Dedifferentiated amniotic fluid mesenchymal stem cell (primary cell): Measurements from ENCODE around the gene PLA2G4D.

Experiments used
- DNase-seq: peaks from one replicate; pipeline ENCODE4 v3.0.0-alpha.2; 2016; ENCODE audit errors: extremely low spot score

Gene PLA2G4D, protein sequence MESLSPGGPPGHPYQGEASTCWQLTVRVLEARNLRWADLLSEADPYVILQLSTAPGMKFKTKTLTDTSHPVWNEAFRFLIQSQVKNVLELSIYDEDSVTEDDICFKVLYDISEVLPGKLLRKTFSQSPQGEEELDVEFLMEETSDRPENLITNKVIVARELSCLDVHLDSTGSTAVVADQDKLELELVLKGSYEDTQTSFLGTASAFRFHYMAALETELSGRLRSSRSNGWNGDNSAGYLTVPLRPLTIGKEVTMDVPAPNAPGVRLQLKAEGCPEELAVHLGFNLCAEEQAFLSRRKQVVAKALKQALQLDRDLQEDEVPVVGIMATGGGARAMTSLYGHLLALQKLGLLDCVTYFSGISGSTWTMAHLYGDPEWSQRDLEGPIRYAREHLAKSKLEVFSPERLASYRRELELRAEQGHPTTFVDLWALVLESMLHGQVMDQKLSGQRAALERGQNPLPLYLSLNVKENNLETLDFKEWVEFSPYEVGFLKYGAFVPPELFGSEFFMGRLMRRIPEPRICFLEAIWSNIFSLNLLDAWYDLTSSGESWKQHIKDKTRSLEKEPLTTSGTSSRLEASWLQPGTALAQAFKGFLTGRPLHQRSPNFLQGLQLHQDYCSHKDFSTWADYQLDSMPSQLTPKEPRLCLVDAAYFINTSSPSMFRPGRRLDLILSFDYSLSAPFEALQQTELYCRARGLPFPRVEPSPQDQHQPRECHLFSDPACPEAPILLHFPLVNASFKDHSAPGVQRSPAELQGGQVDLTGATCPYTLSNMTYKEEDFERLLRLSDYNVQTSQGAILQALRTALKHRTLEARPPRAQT

DNA sequence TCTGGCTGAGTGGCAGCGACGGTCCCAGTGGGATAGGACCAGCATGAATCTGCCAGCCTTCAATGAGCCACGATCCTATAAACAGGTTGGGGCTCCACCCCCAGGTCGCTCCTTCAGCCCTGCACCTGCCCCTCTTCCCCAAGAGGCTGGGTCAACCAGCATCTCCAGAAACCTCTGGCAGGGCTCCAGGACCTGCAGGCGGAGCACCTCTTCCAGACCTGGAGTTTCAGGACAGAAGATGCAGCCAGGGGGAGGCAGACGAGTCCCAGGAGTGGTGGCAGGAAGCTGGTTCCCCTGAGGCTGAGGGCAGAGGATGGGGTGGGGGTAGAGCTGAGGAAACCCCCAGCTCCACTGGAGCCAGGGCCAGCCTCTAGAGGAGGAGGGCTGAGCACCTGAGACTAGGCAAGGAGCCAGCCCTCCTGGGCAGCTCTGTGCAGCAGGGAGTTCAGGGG lies at the start of gene PLA2G4D:
Gene PLA2G4D (minus strand): TSS at position 51 of the 452 bp plus-strand sequence. CDS start 103 bp downstream, outside the sequence.
- DNase-seq = no peak

DNA sequence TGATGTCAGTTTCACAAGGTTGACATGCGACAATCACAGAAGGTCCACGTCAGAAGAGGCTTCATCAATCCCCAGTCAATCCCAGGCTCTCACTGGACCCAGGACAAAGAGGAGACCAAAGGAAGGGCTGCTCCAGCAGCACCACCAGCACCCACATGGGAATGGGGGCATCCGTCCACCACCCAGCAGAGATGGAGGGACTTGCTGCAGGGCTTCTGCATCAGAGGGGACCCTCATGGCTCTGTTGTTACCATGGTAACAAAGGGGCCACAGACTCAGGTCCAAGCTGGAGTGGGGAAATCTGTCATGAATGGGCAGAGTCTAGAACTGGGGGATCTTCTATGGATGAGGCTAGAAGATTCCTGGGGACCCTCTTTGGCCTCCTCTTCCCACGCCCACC lies 49.0 kb upstream of the PLA2G4D start:
- DNase-seq = no peak

DNA sequence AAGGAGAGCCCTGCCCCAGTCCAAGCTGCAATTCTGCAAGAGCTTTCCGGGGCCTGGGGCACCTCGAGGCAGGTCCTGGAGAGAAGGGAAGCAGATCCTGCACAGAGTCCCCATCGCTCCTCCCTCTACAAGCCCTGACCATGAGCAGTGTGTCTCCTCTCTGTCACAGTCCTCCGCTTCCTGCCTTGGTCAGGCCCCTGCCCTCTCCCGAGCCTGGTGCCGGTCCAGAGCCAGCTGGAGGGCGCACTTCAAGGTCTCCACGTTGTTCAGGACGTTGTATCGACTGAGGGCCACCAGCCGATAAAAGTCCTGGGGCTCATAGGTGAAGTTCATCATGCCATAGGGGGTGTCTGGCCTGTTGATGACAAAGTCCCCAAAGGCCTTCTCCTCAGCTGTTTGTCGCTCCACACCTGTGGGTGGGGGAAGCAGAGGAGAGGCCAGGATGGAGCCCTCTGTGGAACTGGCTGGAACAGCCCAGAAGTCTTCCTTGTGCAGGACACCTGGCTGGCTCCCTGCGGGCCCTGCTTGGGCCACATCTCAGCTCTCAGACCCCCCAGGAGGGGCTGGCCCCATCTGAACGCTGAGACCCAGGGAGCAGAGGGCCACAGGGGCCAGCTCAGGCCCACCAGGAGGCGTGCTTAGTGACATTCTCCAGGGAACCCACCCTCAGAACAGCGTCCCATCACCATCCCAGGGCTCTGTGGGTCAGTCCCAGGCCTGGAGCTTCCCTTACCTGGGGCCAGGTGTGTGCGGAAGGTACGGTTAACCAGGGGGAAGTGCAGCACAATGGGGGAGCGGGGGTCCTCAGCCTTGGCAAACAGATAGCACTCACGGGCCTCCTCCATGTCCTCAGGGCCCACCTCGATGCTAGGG lies 47.7 kb upstream of the PLA2G4D start:
- no peak for DNase-seq

DNA sequence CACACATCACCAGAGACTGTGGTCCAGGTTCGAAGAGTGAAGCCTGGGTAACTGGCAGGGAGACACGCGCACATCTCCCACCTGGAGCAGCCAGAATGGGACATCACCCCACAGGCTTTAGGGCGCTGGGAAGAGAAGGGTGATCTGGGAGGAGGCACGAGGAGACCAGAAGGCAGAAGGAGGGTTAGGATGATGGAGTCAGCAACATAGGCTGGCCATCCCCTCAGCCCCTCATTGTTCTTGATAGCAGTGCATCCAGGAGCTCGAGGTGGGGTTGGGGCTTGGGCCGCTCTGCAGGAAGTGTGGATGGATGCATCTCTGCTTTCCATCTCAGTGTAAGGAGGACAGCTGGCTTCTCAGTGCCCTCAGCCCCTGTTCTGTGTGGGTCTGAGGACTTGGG lies 46.9 kb upstream of the PLA2G4D start:
- DNase-seq = no peak

DNA sequence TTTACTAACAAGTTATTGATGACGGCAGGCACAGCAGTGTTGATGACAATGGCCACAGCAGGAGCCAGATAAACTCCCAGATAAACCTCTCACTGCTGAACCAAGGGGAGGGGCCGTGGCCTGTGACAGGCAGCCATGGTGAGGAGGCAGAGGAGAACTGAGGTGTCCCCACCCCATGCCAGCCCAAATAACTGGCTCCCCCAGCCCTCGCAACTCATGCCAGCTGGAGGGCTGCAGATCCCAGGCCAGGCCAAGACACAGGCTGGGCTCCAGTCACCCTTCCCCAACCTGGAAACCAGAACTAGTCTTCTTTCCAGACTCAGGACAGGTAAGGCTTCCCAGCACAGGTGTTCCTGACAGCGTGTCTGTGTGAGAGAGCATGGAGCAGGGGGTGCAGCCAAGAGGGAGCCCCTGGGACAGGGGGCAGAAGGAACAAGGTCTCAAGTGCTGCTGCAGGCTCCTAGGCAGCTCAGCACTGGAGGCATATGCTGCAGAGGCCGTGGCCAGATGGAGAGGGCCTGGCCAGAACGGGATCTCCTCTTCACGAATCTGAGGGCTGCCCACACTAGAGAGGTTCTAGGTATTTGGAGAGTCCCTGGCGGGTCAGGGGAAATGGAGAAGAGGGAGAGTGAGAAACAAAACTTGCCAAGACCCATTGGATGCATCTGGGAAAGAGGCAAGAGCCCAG lies 46.2 kb upstream of the PLA2G4D start:
- DNase-seq = no peak

DNA sequence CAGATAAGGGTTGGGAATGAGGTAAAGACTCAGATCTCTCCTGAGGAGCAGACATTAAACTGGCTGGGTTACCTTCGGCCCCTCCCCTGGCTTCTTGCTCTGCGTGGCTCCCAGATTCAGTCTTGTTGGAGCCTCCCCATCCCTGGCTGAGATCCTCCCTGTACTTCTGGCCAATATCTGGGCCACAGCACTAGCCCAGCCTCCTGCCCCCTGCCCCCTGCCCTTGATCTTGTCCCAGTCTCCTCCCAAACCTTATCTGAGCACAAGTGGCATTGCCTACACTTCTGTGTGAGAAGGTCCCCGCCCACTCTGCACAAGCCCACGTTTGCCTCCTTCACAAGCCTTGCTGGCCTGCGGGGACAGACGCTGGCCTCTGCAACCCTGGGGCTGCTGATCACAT lies 45.2 kb upstream of the PLA2G4D start:
- DNase-seq = no peak

DNA sequence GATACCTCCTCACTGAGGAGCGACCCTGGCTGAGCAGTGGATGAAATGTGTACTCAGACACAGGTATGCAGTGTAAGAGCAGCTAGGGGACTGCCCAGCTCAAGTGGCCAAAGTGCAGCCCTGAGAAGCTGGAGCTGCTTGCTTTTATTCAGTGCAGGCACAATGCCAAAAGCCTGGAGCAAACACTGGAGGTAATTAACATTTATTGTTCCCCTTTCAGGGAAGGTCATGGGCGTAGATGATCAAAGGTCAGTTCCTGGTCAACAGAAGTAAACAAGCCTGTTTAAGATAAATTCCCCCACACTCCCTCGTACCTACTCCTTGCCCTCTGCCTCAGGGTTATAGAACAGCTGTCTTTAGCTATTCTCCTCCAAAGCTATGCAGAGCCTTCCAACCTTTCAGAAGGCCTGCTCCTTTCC lies 44.6 kb upstream of the PLA2G4D start:
- no peak for DNase-seq

DNA sequence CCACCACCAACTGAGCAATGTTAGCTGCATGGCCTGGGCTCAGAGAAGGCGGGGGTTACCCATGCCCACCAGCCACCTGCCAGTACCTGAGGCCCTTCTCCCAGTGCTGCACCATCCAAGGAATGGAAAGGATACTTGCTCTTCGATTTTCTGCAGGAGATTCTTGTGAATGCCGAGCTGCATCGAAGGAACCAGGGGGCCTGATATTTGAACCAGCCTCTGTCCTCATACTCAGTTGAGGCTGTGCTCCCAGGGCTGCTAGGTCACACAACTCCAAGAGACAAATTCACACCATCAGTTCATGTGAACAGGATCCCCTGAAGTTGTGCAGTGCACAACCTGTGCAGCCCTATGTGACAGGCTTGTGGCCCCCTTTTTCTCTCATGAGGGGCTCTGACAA lies 44.0 kb upstream of the PLA2G4D start:
- DNase-seq = no peak

DNA sequence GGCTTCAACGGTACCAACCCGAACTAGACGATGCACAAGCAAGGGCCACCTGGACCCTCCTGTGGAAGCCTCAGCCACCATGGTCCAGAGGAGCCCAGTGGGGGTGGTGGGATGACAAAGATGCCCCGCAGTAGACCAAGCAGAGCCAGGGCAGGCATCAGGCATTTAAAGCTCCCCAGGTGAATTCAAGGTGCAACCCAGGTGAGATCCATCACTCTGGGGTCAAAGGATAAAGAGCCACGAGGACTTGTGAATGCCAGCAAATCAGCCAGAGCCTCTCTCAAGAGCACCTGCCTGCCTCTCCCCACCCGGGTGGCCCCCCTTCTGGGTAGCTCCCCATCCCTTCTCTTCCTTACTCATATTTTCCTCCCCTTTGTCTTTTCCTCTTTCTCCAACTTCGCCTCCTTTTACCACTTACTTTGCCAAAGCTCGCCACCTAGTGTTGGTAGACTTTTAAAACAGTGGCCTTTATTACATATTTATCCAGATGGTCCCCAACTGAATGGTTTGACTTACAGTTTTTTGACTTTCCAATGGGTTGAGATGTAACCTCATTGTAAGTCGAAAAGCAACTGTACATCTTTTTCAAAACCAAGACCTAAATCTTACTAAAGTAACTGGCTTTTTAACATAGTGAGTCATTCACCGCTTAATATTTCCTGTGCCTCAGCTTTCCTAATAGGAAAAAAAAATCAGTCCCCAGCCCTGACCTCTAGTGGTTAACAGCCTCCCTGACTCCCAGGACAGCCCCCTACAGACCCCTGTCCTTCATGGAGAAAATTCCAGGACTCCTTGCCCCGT lies 43.3 kb upstream of the PLA2G4D start:
- DNase-seq = peak; percentile 75

DNA sequence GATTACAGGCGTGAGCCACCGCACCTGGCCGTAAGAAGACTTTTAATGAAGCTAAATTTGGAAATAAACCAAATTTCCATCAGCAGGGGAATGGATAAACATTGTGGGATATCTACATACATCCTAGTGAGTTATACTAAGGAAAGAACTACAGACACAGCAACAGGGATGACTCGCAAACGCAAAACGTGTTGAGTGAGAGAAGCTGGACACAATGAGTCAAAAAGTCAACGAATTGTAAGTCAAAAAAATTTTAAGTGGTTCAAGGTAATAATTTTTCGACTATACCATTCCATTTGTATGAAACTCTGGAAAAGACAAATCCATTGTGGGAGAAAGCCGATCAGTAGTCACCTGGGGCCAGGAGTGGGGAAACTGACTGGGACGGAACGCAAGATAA lies 42.2 kb upstream of the PLA2G4D start:
- no peak for DNase-seq

DNA sequence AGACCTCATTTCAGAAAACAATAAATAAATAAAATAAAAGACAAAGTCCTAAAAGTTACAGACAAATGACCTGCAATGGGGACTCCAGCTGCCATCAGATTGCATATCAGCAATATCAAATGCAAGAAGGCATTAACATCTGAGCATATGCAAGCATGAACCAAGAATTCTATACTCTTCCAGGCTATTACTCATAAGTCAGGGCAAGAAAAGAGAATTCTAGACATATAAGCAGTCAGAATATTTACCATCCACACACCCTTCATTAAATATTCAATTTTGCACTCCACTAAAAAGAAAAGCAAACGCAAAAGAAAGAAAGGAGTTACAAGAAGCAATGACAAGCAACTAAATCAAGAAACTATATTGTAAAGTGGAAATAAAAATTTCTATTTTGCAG lies 41.0 kb upstream of the PLA2G4D start:
- no peak for DNase-seq

DNA sequence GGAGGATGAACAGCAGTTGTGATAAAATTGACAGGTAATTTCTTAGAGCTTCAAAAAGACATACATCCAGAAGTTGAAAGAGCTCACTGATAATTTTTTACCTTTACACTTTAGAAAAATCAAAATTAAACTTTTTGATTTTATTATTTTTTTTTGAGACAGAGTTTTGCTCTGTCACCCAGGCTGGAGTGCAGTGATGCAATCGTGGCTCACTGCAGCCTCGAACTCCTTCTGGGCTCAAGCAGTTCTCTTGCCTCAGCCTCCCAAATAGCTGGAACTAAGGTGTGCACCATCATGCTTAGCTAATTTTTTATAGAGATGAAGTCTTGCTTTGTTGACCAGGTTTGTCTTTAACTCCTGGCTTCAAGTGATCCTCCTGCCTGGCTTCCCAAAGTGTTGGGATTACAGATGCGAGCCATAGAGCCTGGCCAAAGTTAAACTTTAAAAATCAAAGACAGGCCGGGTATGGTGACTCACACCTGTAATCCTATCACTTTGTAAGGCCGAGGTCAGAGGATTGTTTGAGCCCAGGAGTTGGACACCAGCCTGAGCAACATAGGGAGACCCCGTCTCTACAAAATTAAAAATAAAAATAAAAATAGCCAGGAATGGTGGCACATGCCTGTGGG lies 40.4 kb upstream of the PLA2G4D start:
- DNase-seq = no peak

DNA sequence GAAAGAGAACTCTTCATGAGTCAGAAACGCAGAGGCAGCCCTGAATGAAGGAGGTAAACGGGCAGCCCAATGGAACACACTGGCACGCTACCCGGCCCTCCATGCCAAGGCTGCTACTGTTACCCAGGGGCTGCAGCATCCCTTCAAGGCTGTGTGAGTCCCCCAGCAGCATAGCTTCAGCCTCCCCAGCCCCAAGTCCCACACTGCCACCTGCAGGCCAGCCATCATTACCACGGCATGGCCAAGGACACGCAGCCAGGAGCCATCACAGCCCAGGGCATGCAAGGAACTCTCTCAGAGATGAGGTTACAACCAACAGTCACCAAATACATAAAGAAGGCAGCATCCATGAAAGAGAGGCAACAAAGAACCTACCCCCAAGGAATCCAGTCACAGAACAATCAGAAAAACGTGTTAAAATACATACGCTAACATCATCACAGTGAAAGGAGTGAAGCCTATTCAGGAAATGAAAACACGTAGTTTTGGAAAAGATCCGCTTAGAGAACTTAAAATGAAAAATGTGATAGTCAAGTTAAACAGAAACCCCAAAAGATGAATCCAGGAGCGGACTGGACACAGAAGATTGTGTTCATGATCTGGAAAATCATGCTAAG lies 39.6 kb upstream of the PLA2G4D start:
- no peak for DNase-seq

DNA sequence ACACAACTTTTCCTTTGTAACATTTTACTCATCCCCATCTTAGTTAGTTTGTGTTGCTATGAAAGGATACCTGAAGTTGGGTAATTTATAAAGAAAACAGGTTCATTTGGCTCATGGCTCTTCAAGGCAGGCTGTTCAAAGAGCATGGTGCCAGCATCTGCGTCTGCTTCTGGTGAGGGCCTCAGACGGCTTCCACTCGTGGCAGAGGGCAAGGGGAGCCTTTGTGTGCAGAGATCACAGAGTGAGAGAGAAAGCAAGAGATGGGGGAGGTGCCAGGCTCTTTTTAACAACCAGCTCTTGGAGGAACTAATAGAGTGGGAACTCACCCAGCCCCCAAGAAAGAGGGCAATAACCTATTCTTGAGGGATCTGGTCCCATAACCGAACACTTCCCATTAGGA lies 39.0 kb upstream of the PLA2G4D start:
- DNase-seq = no peak

DNA sequence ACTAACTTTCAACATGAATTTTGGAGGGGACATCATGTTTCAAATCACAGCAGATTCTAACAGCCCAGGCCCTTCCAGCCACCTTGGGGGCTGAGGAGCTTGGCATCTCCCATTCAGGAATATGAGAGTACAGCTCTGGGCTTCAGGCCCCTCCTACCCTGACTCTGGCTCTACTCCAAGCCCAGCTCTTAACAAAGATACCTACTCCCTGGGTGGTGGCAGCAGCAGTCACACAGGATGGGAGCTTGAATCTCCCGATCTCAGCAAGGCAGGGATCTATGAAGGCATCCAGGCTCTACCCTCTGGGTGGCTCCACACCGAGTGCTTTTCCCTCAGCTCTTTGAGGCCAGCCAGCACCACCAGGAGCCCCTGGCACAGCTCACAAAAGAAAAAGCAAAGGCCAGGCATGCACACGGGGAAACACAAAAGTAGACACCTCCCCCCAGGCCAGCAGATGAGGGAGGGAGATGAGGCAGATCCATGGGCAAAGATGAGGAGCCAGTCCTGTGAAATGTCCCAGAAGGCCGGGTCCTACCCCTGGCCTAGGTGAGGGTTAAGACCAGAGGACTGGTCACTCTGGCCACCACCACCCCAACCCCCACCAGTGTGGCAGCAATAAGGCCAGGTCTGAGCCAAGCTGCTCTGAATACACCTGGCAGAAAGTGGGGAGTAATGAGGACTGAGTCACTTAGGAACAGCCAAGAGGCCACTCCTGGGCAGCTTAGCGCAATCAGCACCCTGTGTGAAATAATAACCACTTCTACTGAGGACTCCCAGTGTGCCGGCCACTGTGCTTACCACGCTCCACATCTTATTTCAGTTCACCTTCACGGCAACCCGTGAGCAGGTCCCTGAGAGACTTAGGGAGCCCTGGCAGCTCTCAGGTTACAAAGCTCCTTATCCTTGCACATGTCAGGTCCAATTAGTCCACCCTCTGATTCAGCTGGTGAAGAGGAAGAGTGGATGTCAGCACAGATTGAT lies 37.8 kb upstream of the PLA2G4D start:
- DNase-seq = no peak

DNA sequence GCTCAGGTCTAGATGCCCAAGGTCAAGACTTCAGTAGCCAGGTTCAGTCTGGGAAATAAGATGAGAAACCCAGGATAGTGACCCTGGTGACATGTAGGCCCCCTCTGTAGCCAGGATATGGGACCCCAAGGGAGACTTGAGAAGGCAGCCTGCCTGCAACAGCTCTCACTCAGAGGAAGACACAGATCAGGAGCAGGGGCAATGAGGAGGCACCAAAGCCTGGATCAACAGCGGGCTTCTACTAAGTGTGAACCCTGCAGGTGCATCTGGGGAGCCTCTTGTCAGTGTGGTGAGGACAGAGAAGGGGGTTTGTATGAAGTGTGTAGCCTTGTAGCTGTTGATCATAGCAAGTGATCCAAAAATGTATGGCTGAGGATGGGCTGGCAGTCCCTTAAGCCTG lies 36.6 kb upstream of the PLA2G4D start:
- no peak for DNase-seq

DNA sequence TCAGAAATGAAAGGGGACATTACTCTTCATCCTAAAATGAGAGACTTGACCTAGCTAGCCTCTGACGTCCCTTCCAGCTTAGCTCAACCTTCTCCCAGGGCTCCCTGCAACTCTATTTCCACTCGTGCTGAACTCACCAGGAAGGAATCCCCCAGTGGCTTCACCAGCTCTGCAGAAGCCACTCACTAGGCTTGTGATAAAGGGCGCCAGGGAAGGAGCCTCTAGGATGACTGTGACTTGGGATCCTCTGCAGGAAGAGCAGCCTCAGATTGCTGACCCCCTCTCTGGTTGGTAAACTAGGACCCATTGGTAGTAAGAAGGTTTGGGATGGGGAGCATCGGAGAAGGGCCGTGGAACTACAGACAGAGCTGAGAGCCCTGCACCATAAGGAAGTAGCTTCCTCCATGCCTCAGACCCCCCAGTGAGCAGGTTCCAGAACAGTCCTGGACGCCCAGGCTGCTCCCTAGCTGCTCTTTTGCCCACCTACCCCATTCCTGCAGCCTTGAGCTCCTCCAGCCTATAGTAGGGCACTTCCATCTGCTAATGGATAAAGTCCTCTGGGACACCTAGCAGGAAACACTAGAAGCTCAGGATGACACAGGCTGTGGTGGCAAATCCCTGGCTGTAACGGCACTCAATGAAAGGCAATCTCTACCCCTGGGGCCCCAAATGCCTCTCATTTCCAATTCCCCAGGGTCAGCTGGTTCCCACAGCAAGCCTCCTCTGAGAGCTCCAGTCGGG lies 36.1 kb upstream of the PLA2G4D start:
- DNase-seq = no peak

DNA sequence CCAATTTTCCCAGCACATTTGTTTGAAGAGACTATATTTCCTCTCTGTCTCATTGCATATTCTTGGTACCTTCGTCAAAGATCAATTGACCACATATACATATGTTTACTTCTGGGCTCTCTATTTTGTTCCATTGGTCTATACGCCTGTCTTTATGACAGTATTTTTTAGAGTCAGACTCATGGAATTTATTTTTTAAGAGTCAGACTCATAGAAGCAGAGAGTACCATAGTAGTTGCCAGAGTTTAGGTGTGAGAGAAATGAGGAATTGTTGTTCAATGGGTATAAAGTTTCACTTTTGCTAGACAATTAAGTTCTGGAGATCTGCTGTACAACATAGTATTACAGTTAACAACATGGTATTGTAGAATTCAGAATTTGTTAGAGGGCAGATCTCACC lies 35.0 kb upstream of the PLA2G4D start:
- DNase-seq = no peak
